Mesodermal cell (in vitro differentiated cells): Measurements from ENCODE around the gene PLEK2.

Experiments
- H3K27ac ChIP-seq: 2 replicates; pipeline ENCODE4 v1.7.0; 2013; ENCODE audit warnings: mild to moderate bottlenecking, low read depth, low read length, moderate library complexity; ENCODE audit not compliant: severe bottlenecking
- H3K36me3 ChIP-seq: 2 replicates; pipeline ENCODE4 v1.7.1; 2013; ENCODE audit warnings: mild to moderate bottlenecking, low read length, moderate library complexity; ENCODE audit not compliant: control insufficient read depth, insufficient read depth
- H3K4me1 ChIP-seq: one replicate; pipeline ENCODE4 v1.7.1; 2013; ENCODE audit warnings: mild to moderate bottlenecking, low read length; ENCODE audit not compliant: insufficient read depth, control insufficient read depth, poor library complexity, severe bottlenecking
- H3K4me3 ChIP-seq: 2 replicates; pipeline ENCODE4 v1.7.0; 2013; ENCODE audit warnings: low read length, control low read depth, mild to moderate bottlenecking; ENCODE audit not compliant: insufficient read depth, poor library complexity, severe bottlenecking; ENCODE audit errors: extremely low read depth
- H3K9me3 ChIP-seq: 2 replicates; pipeline ENCODE4 v1.7.1; 2013; ENCODE audit warnings: mild to moderate bottlenecking, low read length, moderate library complexity; ENCODE audit not compliant: control insufficient read depth
- WGBS, 2 experiments: methylation state at CpG; one replicate each; pipeline ENCODE4 v1.1.5; 2013; ENCODE audit warnings: missing lambda C conversion rate in 2 of 2; ENCODE audit not compliant: insufficient coverage in 2 of 2; 5-methylcytosine and 5-hydroxymethylcytosine counted together

Gene PLEK2

GRCh38 chr14:67428501-67429031, 16.6 kb upstream of the PLEK2 start:
- peak overlapping the region; percentile 45 for H3K27ac ChIP-seq
- H3K4me3 ChIP-seq = no peak overlapping the region
- H3K4me1 ChIP-seq = peaks cover 14% of the 10 kb centered on the region
- WGBS, 2 experiments = 70 to 82% methylated on average over 5 to 6 of the region's 7 CpGs
- H3K36me3 ChIP-seq = no peaks in the 10 kb centered on the region
- H3K9me3 ChIP-seq = no peaks in the 10 kb centered on the region

GRCh38 chr14:67426983-67427606, 15.1 kb upstream of the PLEK2 start:
- 9 to 44% methylated on average over 12 to 27 of the region's 30 CpGs for WGBS, 2 experiments
- no peaks in the 10 kb centered on the region for H3K36me3 ChIP-seq
- peaks cover 14% of the 10 kb centered on the region for H3K4me1 ChIP-seq
- no peak overlapping the region for H3K27ac ChIP-seq
- no peak overlapping the region for H3K4me3 ChIP-seq
- H3K9me3 ChIP-seq = no peaks in the 10 kb centered on the region

DNA sequence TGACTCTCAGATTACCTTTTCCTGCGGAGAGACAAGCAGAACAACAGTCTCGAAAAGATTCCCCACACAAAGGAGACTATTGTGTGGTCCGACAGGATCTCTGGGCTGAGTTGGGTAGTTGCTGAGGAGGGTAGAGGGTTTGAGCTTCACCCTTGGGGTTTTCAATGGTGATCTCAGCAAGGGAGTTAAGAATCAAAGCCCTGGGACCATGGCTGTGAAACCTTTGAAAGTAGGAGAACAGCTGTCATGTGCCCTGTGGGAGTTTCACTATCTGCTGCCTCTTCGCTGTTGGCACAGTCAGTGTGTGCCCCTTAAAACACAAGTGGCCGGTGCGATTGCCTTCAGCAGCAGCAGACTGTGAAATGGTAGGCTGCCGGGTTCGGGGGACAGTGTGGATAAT, 14.2 kb upstream of the PLEK2 start:
- Histone ChIP-seq H3K36me3 (no peaks in the 10 kb centered on the region), H3K4me1 (peaks cover 14% of the 10 kb centered on the region), H3K27ac (no peak overlapping the region), H3K9me3 (no peaks in the 10 kb centered on the region), H3K4me3 (no peak overlapping the region)
- WGBS, 2 experiments = 83 to 98% methylated on average over 6 of the region's 8 CpGs

DNA sequence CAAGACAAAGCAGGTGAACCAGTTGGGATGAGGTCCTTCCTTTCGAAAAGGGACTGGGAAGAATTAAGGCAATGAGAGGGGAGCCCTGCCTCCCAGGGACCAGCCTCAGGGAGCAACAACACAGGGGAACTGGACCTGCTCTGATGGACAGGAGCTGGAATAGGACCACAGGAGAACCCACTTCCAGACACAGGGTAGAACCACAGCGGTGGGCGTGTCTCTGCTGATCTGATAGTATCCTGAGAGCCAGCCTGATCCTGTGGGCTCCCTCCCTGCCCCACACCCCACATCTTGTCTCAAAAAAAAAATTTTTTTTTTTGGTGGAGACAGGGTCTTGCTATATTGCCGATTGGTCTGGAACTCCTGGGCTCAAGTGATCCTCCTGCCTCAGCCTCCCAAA, 13.6 kb upstream of the PLEK2 start:
- WGBS, 2 experiments = 89 to 97% methylated on average over 2 to 3 of the region's 4 CpGs
- H3K27ac ChIP-seq = no peak overlapping the region
- H3K4me3 ChIP-seq = no peak overlapping the region
- H3K4me1 ChIP-seq = peaks cover 14% of the 10 kb centered on the region
- no peaks in the 10 kb centered on the region for H3K9me3 ChIP-seq
- H3K36me3 ChIP-seq = no peaks in the 10 kb centered on the region

DNA sequence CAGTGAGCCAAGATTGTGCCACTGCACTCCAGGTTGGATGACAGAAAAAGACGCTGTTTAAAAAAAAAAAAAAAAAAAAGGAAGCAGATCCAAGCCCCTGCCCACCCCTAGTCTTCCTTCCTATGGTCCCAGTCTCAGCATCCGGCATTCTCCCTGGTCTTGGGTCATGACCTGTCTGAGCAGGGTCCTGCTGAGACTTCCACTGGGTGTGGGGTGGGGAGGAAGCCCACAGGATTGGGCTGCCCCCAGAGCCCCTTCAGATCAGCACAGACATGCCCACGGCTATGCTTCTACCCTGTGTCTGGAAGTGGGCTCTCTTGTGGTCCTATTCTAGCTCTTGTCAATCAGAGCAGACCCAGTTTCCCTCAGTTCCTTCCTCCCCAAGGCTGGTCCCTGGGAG, 12.6 kb upstream of the PLEK2 start:
- H3K4me3 ChIP-seq = no peak overlapping the region

GRCh38 chr14:67423424-67423823, 11.5 kb upstream of the PLEK2 start:
- H3K4me1 ChIP-seq = peaks cover 24% of the 10 kb centered on the region
- 89 to 100% methylated on average over 1 of the region's 2 CpGs for WGBS, 2 experiments
- no peak overlapping the region for H3K27ac ChIP-seq
- no peak overlapping the region for H3K4me3 ChIP-seq
- no peaks in the 10 kb centered on the region for H3K9me3 ChIP-seq
- H3K36me3 ChIP-seq = no peaks in the 10 kb centered on the region

More for the DNA sequence above, 12.6 kb upstream of the PLEK2 start:
- no peak overlapping the region for H3K27ac ChIP-seq
- H3K36me3 ChIP-seq = no peaks in the 10 kb centered on the region
- WGBS, 2 experiments = 100% methylated on average over 2 of the region's 3 CpGs; no CpG with 5 or more reads in 1 of the 2 experiments
- H3K9me3 ChIP-seq = no peaks in the 10 kb centered on the region
- H3K4me1 ChIP-seq = peaks cover 14% of the 10 kb centered on the region

- WGBS, 2 experiments = 91 to 96% methylated on average over 8 to 9 of the region's 11 CpGs
- peaks cover 19% of the 10 kb centered on the region for H3K4me1 ChIP-seq
- H3K27ac ChIP-seq = no peak overlapping the region
- H3K9me3 ChIP-seq = no peaks in the 10 kb centered on the region
- no peaks in the 10 kb centered on the region for H3K36me3 ChIP-seq
- H3K4me3 ChIP-seq = no peak overlapping the region
Measured at GRCh38 chr14:67421356-67422224, 9.6 kb upstream of the PLEK2 start.

- H3K4me1 ChIP-seq = peaks cover 24% of the 10 kb centered on the region
- H3K4me3 ChIP-seq = no peak overlapping the region
- H3K9me3 ChIP-seq = no peaks in the 10 kb centered on the region
- WGBS, 2 experiments = 91 to 92% methylated on average over 8 to 12 of the region's 12 CpGs
- H3K27ac ChIP-seq = no peak overlapping the region
- H3K36me3 ChIP-seq = no peaks in the 10 kb centered on the region
Measured at GRCh38 chr14:67420102-67420739, 8.3 kb upstream of the PLEK2 start.

- WGBS, 2 experiments = 93 to 96% methylated on average over 7 to 8 of the region's 11 CpGs
- no peaks in the 10 kb centered on the region for H3K36me3 ChIP-seq
- peaks cover 28% of the 10 kb centered on the region for H3K4me1 ChIP-seq
- no peak overlapping the region for H3K4me3 ChIP-seq
- H3K27ac ChIP-seq = peak overlapping the region; percentile 36
- H3K9me3 ChIP-seq = no peaks in the 10 kb centered on the region
Measured at GRCh38 chr14:67418401-67419191, 6.6 kb upstream of the PLEK2 start.

DNA sequence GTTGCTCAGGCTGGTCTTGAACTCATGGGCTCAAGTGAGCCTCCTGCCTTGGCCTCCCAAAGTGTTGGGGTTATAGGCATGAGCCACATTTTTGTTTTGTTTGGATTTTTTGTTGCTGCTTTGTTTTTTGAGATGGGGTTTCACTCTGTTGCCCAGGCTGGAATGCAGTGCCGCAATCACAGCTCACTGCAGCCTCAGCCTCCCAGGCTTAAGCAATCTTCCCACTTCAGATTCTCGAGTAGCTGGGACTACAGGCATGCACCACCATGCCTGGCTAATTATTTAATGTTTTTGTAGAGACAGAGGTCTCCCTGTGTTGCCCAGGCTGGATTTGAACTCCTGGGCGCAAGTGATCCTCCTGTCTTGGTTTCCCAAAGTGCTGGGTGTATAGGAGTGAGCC, 5.7 kb upstream of the PLEK2 start:
- WGBS, 2 experiments = 88 to 95% methylated on average over 2 of the region's 3 CpGs
- Histone ChIP-seq H3K9me3 (no peaks in the 10 kb centered on the region), H3K36me3 (no peaks in the 10 kb centered on the region), H3K27ac (no peak overlapping the region), H3K4me3 (no peak overlapping the region), H3K4me1 (peaks cover 35% of the 10 kb centered on the region)
